ENCODE data around the gene RIPK3.

DNA sequence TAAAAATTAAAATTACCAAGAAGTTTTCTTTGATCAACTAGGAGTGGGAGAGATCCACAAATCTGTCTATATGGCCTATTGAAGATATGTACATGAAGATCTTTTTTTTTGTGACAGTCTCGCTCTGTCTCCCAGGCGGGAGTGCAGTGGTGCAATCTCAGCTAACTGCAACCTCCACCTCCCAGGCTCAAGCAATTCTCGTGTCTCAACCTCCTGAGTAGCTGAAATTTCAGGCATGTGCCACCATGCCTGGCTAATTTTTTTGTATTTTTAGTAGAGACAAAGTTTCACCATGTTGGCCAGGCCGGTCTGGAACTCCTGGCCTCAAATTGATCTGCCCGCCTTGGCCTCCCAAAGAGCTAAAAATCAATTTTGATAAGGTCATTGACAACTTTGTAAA, 23.6 kb upstream of the RIPK3 start:
- TF ChIP-seq, protein P1, sequence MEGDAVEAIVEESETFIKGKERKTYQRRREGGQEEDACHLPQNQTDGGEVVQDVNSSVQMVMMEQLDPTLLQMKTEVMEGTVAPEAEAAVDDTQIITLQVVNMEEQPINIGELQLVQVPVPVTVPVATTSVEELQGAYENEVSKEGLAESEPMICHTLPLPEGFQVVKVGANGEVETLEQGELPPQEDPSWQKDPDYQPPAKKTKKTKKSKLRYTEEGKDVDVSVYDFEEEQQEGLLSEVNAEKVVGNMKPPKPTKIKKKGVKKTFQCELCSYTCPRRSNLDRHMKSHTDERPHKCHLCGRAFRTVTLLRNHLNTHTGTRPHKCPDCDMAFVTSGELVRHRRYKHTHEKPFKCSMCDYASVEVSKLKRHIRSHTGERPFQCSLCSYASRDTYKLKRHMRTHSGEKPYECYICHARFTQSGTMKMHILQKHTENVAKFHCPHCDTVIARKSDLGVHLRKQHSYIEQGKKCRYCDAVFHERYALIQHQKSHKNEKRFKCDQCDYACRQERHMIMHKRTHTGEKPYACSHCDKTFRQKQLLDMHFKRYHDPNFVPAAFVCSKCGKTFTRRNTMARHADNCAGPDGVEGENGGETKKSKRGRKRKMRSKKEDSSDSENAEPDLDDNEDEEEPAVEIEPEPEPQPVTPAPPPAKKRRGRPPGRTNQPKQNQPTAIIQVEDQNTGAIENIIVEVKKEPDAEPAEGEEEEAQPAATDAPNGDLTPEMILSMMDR (IDR thresholded peaks at IDR 0.05; ENCODE audit: low read depth, low read length, missing input control), result no peak
- TF ChIP-seq, protein P2, sequence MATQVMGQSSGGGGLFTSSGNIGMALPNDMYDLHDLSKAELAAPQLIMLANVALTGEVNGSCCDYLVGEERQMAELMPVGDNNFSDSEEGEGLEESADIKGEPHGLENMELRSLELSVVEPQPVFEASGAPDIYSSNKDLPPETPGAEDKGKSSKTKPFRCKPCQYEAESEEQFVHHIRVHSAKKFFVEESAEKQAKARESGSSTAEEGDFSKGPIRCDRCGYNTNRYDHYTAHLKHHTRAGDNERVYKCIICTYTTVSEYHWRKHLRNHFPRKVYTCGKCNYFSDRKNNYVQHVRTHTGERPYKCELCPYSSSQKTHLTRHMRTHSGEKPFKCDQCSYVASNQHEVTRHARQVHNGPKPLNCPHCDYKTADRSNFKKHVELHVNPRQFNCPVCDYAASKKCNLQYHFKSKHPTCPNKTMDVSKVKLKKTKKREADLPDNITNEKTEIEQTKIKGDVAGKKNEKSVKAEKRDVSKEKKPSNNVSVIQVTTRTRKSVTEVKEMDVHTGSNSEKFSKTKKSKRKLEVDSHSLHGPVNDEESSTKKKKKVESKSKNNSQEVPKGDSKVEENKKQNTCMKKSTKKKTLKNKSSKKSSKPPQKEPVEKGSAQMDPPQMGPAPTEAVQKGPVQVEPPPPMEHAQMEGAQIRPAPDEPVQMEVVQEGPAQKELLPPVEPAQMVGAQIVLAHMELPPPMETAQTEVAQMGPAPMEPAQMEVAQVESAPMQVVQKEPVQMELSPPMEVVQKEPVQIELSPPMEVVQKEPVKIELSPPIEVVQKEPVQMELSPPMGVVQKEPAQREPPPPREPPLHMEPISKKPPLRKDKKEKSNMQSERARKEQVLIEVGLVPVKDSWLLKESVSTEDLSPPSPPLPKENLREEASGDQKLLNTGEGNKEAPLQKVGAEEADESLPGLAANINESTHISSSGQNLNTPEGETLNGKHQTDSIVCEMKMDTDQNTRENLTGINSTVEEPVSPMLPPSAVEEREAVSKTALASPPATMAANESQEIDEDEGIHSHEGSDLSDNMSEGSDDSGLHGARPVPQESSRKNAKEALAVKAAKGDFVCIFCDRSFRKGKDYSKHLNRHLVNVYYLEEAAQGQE (IDR thresholded peaks at IDR 0.05), result no peak
- TF ChIP-seq HNF4A (conservative IDR thresholded peaks at IDR 0.05) (no peak), FOXA1 (IDR thresholded peaks at IDR 0.05) (no peak), EGR1 (IDR thresholded peaks at IDR 0.05; ENCODE audit: low read depth in 2 of 2) (no peak)

Data from liver (tissue), 3 donors.